Muscle of leg (tissue), 11 donors: ENCODE data around the gene SUN2. TPM values are rescaled to one million over a fixed set of nuclear protein-coding genes. Genes with fewer than 3 reads are reported as not detected.

Experiments used
- DNase-seq: peaks from one replicate; pipeline ENCODE4 v3.0.0; 2013
- H3K27ac ChIP-seq: one replicate; pipeline ENCODE4 v1.5.1; 2013; ENCODE audit warnings: mild to moderate bottlenecking, low read length, control low read depth
- H3K27me3 ChIP-seq: one replicate; pipeline ENCODE4 v1.6.1; 2013; ENCODE audit warnings: low read length; ENCODE audit not compliant: control insufficient read depth, insufficient read depth
- H3K36me3 ChIP-seq: one replicate; pipeline ENCODE4 v1.6.1; 2013; ENCODE audit warnings: low read length; ENCODE audit not compliant: control insufficient read depth, insufficient read depth
- H3K4me1 ChIP-seq: one replicate; pipeline ENCODE4 v1.6.1; 2013; ENCODE audit warnings: low read length; ENCODE audit not compliant: control insufficient read depth, insufficient read depth
- H3K4me3 ChIP-seq: one replicate; pipeline ENCODE4 v1.5.1; 2013; ENCODE audit warnings: low read length, control low read depth
- H3K9me3 ChIP-seq: replicated peaks from 2 replicates; pipeline ENCODE4 v1.6.1; 2013; ENCODE audit warnings: low read depth, low read length; ENCODE audit not compliant: control insufficient read depth
- WGBS: methylation state at CpG from one replicate; pipeline ENCODE4 v1.1.5; 2013; ENCODE audit warnings: missing lambda C conversion rate; ENCODE audit not compliant: insufficient coverage; 5-methylcytosine and 5-hydroxymethylcytosine counted together
- polyA plus RNA-seq, 8 donors: library from polyadenylated mRNA; unstranded; fragments of 120-200 nt; gene quantifications; one replicate each; pipeline versions ENCODE4 v1.2.1 to v1.2.3, GENCODE V29; 2013; ENCODE audit warnings: inconsistent platforms in 1 of 8, low replicate concordance in 1 of 8; ENCODE audit not compliant: insufficient read length in 8 of 8, insufficient read depth in 1 of 8
- total RNA-seq: library from RNA; stranded (reverse); fragments of 120-200 nt; gene quantifications from one replicate; pipeline ENCODE4 v1.2.4, GENCODE V29; 2013

The SUN2 gene
- total and polyA plus RNA-seq, 9 donors, result 37.6 to 63.8 (median 56.1) TPM

GRCh38 chr22:38793317-38793716, 37.5 kb upstream of the SUN2 start:
- no peak for DNase-seq
- WGBS, result 0% methylated on average over 2 of the region's 9 CpGs
- peak overlapping the region; percentile 55 for H3K4me3 ChIP-seq

DNA sequence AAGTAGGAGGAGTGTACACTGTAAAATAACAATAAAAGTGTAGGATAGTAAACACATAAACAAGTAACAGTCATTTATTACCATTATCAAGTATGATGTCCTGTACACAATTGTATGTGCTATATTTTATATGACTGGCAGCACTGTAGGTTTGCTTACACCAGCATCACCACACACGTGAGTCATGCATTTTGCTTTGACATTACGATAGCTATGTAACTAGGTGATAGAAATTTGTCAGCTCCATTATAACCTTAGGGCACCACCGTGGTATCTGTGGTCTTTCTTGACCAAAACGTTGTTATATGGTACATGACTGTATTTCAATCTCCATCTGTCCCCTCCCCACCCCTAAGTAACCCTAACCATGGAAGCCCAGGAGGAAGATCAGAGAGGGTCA, 37.0 kb upstream of the SUN2 start:
- no peak overlapping the region for H3K27ac ChIP-seq
- peaks cover 22% of the 10 kb centered on the region for H3K4me1 ChIP-seq
- peaks cover 11% of the 10 kb centered on the region for H3K36me3 ChIP-seq
- no peak overlapping the region for H3K4me3 ChIP-seq
- peaks cover 8% of the 10 kb centered on the region for H3K27me3 ChIP-seq
- WGBS, result no CpG with 5 or more reads among the region's 4 CpGs
- DNase-seq, result no peak
- no peaks in the 10 kb centered on the region for H3K9me3 ChIP-seq

More at GRCh38 chr22:38793317-38793716, 37.5 kb upstream of the SUN2 start:
- Histone ChIP-seq H3K36me3 (peaks cover 11% of the 10 kb centered on the region), H3K9me3 (no peaks in the 10 kb centered on the region), H3K4me1 (peaks cover 18% of the 10 kb centered on the region), H3K27ac (peak overlapping the region; percentile 1), H3K27me3 (peaks cover 12% of the 10 kb centered on the region)

- DNase-seq, result no peak
- Histone ChIP-seq H3K4me1 (peaks cover 25% of the 10 kb centered on the region), H3K9me3 (no peaks in the 10 kb centered on the region), H3K4me3 (no peak overlapping the region), H3K27me3 (no peaks in the 10 kb centered on the region), H3K36me3 (peaks cover 11% of the 10 kb centered on the region), H3K27ac (no peak overlapping the region)
- 93% methylated on average over 4 of the region's 4 CpGs for WGBS
These were observed 33.8 kb upstream of the SUN2 start for GRCh38 chr22:38789606-38790005.

- H3K36me3 ChIP-seq, result peaks cover 11% of the 10 kb centered on the region
- no peaks in the 10 kb centered on the region for H3K9me3 ChIP-seq
- no CpG with 5 or more reads among the region's 6 CpGs for WGBS
- peak overlapping the region; percentile 66 for H3K27ac ChIP-seq
- peaks cover 21% of the 10 kb centered on the region for H3K4me1 ChIP-seq
- H3K27me3 ChIP-seq, result no peaks in the 10 kb centered on the region
- DNase-seq, result no peak
- H3K4me3 ChIP-seq, result no peak overlapping the region
These were observed 33.0 kb upstream of the SUN2 start for GRCh38 chr22:38788846-38789245.

- peak; percentile 95 for DNase-seq
- Histone ChIP-seq H3K36me3 (peaks cover 11% of the 10 kb centered on the region), H3K27ac (peak overlapping the region; percentile 66), H3K4me1 (peaks cover 19% of the 10 kb centered on the region), H3K9me3 (no peaks in the 10 kb centered on the region), H3K4me3 (no peak overlapping the region), H3K27me3 (no peaks in the 10 kb centered on the region)
- 41% methylated on average over 6 of the region's 16 CpGs for WGBS
These were observed 32.4 kb upstream of the SUN2 start for GRCh38 chr22:38788021-38788816.

- Histone ChIP-seq H3K27me3 (no peaks in the 10 kb centered on the region), H3K36me3 (peaks cover 21% of the 10 kb centered on the region), H3K4me1 (peaks cover 21% of the 10 kb centered on the region), H3K9me3 (no peaks in the 10 kb centered on the region), H3K4me3 (no peak overlapping the region), H3K27ac (no peak overlapping the region)
- 59% methylated on average over 2 of the region's 3 CpGs for WGBS
- no peak for DNase-seq
These were observed 30.8 kb upstream of the SUN2 start for GRCh38 chr22:38786631-38787030.

GRCh38 chr22:38784856-38785255, 29.1 kb upstream of the SUN2 start:
- DNase-seq, result no peak
- no peaks in the 10 kb centered on the region for H3K27me3 ChIP-seq
- H3K9me3 ChIP-seq, result no peaks in the 10 kb centered on the region
- WGBS, result 89% methylated on average over 4 of the region's 5 CpGs
- H3K4me3 ChIP-seq, result no peak overlapping the region
- H3K36me3 ChIP-seq, result peaks cover 30% of the 10 kb centered on the region
- peaks cover 21% of the 10 kb centered on the region for H3K4me1 ChIP-seq
- no peak overlapping the region for H3K27ac ChIP-seq

GRCh38 chr22:38784035-38784434, 28.2 kb upstream of the SUN2 start:
- DNase-seq, result no peak
- Histone ChIP-seq H3K36me3 (peaks cover 32% of the 10 kb centered on the region), H3K4me1 (peaks cover 21% of the 10 kb centered on the region), H3K27me3 (no peaks in the 10 kb centered on the region), H3K4me3 (no peak overlapping the region), H3K27ac (no peak overlapping the region), H3K9me3 (no peaks in the 10 kb centered on the region)
- 83% methylated on average over 15 of the region's 15 CpGs for WGBS

- WGBS, result 56% methylated on average over 5 of the region's 14 CpGs
- Histone ChIP-seq H3K27ac (no peak overlapping the region), H3K4me1 (peaks cover 12% of the 10 kb centered on the region), H3K4me3 (no peak overlapping the region), H3K9me3 (no peaks in the 10 kb centered on the region), H3K27me3 (no peaks in the 10 kb centered on the region), H3K36me3 (peaks cover 39% of the 10 kb centered on the region)
- no peak for DNase-seq
These were observed 27.4 kb upstream of the SUN2 start for GRCh38 chr22:38783095-38783615.

DNA sequence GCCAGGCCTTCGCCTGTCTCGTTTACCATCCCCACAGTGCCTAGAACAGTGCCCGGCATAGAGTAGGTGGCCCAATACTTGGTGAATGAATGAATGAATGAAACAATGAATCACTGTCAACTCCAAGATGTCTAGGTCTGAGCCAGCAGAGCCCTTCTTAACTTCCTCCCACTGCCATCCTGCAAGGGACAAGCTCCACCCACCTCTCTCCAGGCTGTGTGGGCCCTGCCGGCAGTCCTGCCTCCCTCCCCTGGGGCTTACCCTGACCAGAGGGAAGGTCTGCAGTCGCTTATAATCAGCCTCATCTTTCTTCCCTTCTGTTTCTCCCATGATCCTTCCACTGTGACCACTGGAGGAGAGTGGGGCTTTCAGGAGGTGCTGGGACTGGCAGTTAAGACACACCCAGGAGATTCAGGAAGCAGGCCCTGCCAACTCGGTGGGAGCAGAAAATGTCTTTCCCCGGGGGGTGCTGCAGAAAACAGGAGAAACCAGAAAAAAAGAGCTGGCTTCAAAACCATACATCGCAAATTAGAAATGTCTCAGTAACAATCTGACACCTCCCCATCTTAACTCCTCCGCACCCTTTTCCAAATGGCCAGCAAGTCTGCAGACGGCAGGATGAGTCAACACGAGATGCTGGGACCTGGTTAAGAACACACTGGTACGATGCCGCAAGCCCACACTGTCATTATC, 26.8 kb upstream of the SUN2 start:
- Histone ChIP-seq H3K9me3 (no peaks in the 10 kb centered on the region), H3K27me3 (no peaks in the 10 kb centered on the region), H3K36me3 (peaks cover 40% of the 10 kb centered on the region), H3K4me3 (no peak overlapping the region), H3K4me1 (peaks cover 6% of the 10 kb centered on the region), H3K27ac (no peak overlapping the region)
- WGBS, result 68% methylated on average over 11 of the region's 13 CpGs
- no peak for DNase-seq
